Measurements from ENCODE around the gene ADARB1. TPM values are rescaled to one million over a fixed set of nuclear protein-coding genes. Genes with fewer than 3 reads are reported as not detected.

ADARB1 gene
- total RNA-seq, 2 donors from 2014 or later = 8.7 to 9.3 TPM

DNA sequence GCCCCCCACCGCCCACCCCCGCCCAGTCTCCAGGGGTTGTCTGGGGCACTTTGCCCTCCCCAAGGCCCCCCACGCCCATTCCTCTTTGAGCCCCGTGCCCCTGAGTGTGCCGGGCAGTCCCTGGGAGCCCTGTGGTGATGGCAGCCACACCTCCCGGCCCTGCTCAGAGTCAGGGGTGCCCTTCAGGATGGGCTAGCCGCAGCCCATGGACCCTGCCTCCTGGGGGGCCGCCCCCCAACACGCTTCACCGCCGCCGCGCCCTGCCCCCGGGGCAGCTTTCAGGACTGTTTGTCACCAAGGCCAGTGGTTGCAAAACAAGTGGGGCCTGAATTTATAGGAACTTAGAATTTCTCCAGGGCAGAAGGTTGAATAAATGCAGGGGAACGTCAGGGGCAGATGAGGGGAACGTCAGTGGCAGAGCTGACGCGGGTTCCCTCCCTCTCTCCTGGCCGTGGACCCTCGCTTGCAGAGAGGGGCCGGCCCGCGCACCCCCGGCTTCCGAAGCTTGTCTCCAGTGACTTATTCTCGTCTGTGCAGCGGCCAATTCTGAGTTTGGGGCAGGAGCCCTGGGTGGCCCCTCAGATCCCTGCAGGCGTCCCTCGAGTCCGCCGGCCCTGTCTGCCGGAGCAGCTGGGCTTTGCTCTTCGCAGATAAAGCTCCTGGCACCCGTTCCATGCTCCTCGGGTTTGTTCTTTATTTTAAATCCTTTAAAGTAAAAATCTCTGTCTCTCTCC lies 41.2 kb upstream of the ADARB1 start:
- H3K4me1 ChIP-seq = no peaks in the 10 kb centered on the region
- DNase-seq = no peak
- intact Hi-C loops (cut with DNase I) = no loop called here
- H3K9ac ChIP-seq (ENCODE audit: low read depth in 2 of 2, low read length in 2 of 2) = no peak overlapping the region
- no peak overlapping the region for H3K27ac ChIP-seq
- no peaks in the 10 kb centered on the region for H3K36me3 ChIP-seq
- H3K27me3 ChIP-seq = peaks cover 6% of the 10 kb centered on the region
- TF ChIP-seq, protein P1, sequence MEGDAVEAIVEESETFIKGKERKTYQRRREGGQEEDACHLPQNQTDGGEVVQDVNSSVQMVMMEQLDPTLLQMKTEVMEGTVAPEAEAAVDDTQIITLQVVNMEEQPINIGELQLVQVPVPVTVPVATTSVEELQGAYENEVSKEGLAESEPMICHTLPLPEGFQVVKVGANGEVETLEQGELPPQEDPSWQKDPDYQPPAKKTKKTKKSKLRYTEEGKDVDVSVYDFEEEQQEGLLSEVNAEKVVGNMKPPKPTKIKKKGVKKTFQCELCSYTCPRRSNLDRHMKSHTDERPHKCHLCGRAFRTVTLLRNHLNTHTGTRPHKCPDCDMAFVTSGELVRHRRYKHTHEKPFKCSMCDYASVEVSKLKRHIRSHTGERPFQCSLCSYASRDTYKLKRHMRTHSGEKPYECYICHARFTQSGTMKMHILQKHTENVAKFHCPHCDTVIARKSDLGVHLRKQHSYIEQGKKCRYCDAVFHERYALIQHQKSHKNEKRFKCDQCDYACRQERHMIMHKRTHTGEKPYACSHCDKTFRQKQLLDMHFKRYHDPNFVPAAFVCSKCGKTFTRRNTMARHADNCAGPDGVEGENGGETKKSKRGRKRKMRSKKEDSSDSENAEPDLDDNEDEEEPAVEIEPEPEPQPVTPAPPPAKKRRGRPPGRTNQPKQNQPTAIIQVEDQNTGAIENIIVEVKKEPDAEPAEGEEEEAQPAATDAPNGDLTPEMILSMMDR (IDR thresholded peaks at IDR 0.05) = no peak
- no peaks in the 10 kb centered on the region for H3K9me3 ChIP-seq
- H3K4me3 ChIP-seq = no peak overlapping the region

DNA sequence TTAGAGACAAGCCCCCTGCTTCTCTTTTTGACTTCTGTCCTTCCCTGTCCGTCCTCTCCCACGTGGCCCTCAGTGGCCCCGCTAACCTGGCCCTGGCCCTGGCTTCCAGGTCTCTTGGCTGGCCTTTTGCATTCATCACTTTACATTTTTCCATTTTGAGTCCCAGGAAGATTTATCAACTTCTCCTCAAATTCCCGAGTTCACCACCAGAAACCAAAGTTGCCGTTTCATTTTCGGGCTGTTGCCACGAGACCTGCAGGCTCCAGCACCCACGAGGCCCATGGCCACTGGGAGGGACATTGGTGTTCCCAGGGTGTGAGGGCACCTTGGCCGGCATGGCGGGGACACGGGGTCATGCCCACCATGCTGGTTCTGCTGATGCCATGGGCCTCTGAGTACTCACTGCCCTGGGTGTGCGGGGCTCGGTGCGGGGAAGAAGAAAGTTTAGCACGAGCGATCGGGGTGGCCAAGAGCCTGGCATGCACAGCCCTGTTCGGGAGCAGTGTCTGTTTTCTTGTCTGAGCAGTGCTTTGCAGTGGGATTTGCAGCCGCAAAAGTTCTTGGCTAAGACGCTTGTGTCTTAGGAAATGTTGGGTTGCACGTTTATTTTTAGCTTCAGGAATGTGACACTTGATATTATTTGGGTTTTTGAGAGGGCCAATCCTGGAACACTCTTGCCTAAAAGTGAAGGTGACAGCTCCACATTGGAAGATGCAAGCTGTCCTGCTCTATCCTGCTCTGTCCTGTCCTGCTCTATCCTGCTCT lies 40.4 kb upstream of the ADARB1 start:
- TF ChIP-seq, protein P1 (IDR thresholded peaks at IDR 0.05) = no peak

DNA sequence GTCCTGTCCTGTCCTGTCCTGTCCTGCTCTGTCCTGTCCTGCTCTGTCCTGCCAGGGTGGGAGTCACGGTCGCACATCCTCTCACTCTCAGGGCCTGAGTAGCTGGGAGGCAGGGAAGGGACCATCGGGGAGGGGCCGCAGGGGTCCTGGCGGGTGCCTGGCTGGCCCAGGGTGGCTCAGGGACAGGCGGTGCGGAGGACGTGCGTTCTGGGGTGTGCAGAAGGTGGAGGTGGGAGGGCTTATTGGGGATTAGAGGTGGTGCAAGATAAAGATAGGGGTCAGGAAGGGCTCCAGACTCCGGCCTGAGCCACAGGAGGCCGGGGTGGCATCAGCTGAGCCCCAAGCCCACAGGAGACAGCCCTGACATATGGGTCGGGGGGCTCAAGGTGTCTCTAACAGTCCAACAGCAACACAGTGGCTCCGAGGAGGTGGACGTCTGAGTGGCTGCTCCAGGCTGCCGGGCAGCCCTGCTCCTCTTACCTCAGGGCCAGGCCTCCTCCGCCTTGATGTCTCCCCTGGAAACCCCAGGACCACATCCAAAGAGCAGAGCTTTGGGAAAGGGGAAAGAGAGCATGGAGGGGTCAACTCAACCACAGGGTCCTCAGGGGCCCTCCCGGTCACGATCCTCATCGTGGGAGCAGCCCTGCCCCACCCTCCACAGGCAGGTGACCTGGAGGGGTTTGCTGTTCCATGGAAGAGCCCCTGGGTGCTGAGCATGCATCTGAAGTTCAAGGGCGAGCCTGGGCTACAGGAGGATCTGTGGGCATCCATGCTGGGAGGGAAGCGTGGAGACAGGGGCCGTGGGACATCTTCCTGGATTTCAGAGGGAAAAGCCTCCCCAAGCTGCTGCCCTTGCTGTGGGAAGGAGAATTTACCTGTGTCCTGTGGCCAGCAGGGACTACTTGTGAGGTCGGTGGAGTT lies 39.6 kb upstream of the ADARB1 start:
- Histone ChIP-seq H3K36me3 (no peaks in the 10 kb centered on the region), H3K27ac (no peak overlapping the region), H3K27me3 (peaks cover 6% of the 10 kb centered on the region), H3K4me1 (no peaks in the 10 kb centered on the region), H3K4me3 (no peak overlapping the region), H3K9me3 (no peaks in the 10 kb centered on the region), H3K9ac (ENCODE audit: low read depth in 2 of 2, low read length in 2 of 2) (no peak overlapping the region)
- intact Hi-C loops (cut with DNase I) = no loop called here
- DNase-seq = no peak
- TF ChIP-seq, protein P1 (IDR thresholded peaks at IDR 0.05) = no peak

More for the DNA sequence above, 40.4 kb upstream of the ADARB1 start:
- Histone ChIP-seq H3K9ac (ENCODE audit: low read depth in 2 of 2, low read length in 2 of 2) (no peak overlapping the region), H3K9me3 (no peaks in the 10 kb centered on the region), H3K4me3 (no peak overlapping the region), H3K27ac (no peak overlapping the region), H3K36me3 (no peaks in the 10 kb centered on the region), H3K4me1 (no peaks in the 10 kb centered on the region), H3K27me3 (peaks cover 6% of the 10 kb centered on the region)
- DNase-seq = no peak
- intact Hi-C loops (cut with DNase I) = no loop called here

DNA sequence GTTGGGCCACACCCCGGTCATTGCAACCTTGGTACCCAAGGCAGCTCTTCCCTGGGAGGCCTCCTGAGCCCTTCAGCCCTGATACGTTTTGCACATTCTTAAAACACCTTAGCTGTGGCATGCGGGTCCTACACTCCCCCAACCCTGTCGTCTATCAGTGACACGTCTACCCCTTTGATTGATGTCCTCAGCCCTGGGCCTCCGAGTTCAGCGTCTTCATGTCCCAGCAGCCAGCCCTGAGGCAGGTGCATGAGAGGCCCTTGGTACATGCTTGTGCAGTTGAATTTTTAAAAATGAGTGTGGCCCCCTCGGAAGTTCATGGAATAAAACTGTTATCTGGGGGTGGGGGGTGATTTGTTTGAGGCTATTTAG lies 38.9 kb upstream of the ADARB1 start:
- TF ChIP-seq, protein P1 (IDR thresholded peaks at IDR 0.05) = no peak
- H3K9me3 ChIP-seq = no peaks in the 10 kb centered on the region

DNA sequence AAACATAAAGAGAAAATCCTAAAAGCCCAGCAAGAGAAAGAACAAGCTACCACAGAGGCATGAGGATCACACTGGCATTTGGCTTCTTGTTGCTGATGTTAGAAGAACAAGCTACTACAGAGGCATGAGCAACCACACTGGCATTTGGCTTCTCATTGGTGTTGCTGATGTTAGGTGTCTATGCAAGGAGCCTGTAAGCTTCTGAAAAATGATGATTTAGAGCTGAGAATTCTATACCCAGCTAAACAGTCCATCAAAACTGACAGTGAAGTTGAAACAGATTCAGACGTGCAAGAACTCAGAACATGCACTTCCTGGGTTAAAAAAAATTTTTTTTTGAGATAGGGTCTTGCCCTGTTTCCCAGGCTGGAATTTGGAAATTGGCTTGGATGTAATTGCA lies 37.8 kb upstream of the ADARB1 start:
- H3K36me3 ChIP-seq = no peaks in the 10 kb centered on the region
- intact Hi-C loops (cut with DNase I) = no loop called here
- peaks cover 5% of the 10 kb centered on the region for H3K27me3 ChIP-seq
- no peak overlapping the region for H3K4me3 ChIP-seq
- H3K4me1 ChIP-seq = no peaks in the 10 kb centered on the region
- H3K27ac ChIP-seq = no peak overlapping the region
- TF ChIP-seq, protein P1 (IDR thresholded peaks at IDR 0.05) = no peak
- DNase-seq = no peak
- H3K9ac ChIP-seq (ENCODE audit: low read depth in 2 of 2, low read length in 2 of 2) = no peak overlapping the region
- H3K9me3 ChIP-seq = no peaks in the 10 kb centered on the region

More for the DNA sequence above, 38.9 kb upstream of the ADARB1 start:
- H3K27ac ChIP-seq = no peak overlapping the region
- H3K36me3 ChIP-seq = no peaks in the 10 kb centered on the region
- intact Hi-C loops (cut with DNase I) = no loop called here
- H3K4me1 ChIP-seq = no peaks in the 10 kb centered on the region
- H3K27me3 ChIP-seq = peaks cover 6% of the 10 kb centered on the region
- H3K9ac ChIP-seq (ENCODE audit: low read depth in 2 of 2, low read length in 2 of 2) = no peak overlapping the region
- H3K4me3 ChIP-seq = no peak overlapping the region
- DNase-seq = no peak
